HS-5 (cell line): ENCODE results near the gene HBA1.
"Not testable (repeated sequence)": the region's sequence is repeated elsewhere in the genome, so short reads cannot be mapped to it uniquely, and the experiment has no call there.

Source experiments
- DNase-seq: peaks from one replicate; pipeline ENCODE4 v3.0.0-alpha.2; 2012; ENCODE audit warnings: low read depth

HBA1 gene

DNA sequence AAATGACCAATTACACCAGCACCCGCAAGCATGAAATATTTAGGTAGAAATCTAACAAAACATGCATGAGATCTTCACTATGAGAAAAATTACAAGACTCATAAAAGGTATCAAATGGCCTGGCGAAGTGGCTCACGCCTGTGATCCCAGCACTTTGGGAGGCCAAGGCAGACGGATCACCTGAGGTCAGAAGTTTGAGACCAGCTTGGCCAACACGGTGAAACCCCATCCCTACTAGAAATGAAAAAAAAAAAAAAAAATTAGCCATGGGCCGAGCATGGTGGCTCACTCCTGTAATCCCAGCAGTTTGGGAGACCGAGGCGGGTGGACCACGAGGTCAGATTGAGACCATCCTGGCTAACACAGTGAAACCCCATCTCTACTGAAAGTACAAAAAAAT, 27.6 kb downstream of the HBA1 start:
- DNase-seq = not testable (repeated sequence)

GRCh38 chr16:209359-209758, 32.9 kb downstream of the HBA1 start:
- DNase-seq = not testable (repeated sequence)

DNA sequence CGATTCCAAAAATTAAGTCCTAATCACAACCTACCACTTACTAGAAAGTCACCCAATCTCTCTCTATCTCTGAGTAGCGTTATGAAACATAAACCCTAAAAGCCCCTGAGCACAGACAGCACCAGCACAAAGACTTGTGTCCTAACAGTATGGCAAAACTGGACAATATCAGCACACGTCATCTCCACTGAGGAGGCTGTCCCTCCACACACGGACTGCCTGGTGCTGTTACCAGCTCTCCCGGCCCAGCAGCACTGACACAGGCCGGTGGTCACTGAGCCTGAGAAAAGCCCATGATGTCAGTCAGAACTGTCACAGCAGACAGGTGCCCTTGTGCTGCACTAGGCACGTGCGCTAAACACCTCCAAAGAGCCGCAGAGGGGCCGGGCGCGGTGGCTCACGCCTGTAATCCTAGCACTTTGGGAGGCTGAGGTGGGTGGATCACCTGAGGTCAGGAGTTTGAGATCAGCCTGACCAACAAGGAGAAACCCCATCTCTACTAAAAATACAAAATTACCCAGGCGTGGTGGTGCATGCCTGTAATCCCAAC, 35.2 kb downstream of the HBA1 start:
- not testable (repeated sequence) for DNase-seq

DNA sequence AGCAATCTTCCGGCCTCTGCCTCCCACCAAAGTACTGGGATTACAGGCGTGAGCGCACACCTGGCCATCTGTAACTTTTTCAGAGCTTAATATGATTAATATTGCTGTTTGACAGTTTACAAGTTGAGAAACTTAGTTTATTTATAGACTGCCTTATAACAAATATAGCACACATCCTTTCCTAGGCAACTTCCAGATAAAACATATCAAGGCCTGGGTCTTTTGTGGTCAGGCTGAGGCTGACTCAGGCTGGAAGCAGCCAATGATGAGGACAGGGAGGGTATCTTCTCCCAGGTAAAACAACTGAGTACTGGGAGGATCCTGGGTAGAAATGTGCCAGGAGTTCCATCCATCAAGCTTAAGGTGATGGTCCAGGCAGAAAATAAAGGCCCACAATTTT, 36.5 kb downstream of the HBA1 start:
- no peak for DNase-seq

- no peak for DNase-seq
These were observed 43.5 kb downstream of the HBA1 start for GRCh38 chr16:220021-220420.
